GM12891 (cell line): ENCODE measurements around the gene CIRBP. TPM values are rescaled to one million over a fixed set of nuclear protein-coding genes. Genes with fewer than 3 reads are reported as not detected.

Experiments used
- DNase-seq: peaks from one replicate; pipeline ENCODE4 v3.0.0; 2011; ENCODE audit warnings: low spot score; ENCODE audit not compliant: insufficient read length
- FAIRE-seq: peaks from 2 replicates; lab custom pipeline; 2011; peaks lifted over from hg19 to GRCh38; lab: Jason Lieb, UNC
- PAX5 ChIP-seq: IDR thresholded peaks from 2 replicates; pipeline ENCODE4 v1.6.1; 2011; ENCODE audit warnings: low read length, moderate library complexity, mild to moderate bottlenecking; ENCODE audit not compliant: insufficient read depth, severe bottlenecking
- POLR2A ChIP-seq: IDR thresholded peaks from 2 replicates; pipeline ENCODE4 v1.6.1; 2011; ENCODE audit warnings: low read depth, low read length, control low read depth
- POLR2AphosphoS5 ChIP-seq: IDR thresholded peaks from 2 replicates; pipeline ENCODE4 v1.6.1; 2011; ENCODE audit warnings: low read depth, low read length, control low read depth
- POU2F2 ChIP-seq: IDR thresholded peaks from 2 replicates; pipeline ENCODE4 v1.6.1; 2011; ENCODE audit warnings: low read depth, mild to moderate bottlenecking, control low read depth, low read length, moderate library complexity
- SPI1 ChIP-seq: IDR thresholded peaks from 2 replicates; pipeline ENCODE4 v1.6.1; 2011; ENCODE audit warnings: low read depth, low read length, control low read depth
- TAF1 ChIP-seq: IDR thresholded peaks from 2 replicates; pipeline ENCODE4 v1.6.1; 2011; ENCODE audit warnings: low read depth, low read length, control low read depth
- polyA plus RNA-seq: library from polyadenylated mRNA; unstranded; fragments of >200 nt; gene quantifications from one replicate; pipeline ENCODE4 v1.2.1, GENCODE V29; 2012; ENCODE audit warnings: low read depth, missing spikeins, inconsistent platforms; ENCODE audit not compliant: missing spikeins

The CIRBP gene
- 297 TPM for polyA plus RNA-seq

DNA sequence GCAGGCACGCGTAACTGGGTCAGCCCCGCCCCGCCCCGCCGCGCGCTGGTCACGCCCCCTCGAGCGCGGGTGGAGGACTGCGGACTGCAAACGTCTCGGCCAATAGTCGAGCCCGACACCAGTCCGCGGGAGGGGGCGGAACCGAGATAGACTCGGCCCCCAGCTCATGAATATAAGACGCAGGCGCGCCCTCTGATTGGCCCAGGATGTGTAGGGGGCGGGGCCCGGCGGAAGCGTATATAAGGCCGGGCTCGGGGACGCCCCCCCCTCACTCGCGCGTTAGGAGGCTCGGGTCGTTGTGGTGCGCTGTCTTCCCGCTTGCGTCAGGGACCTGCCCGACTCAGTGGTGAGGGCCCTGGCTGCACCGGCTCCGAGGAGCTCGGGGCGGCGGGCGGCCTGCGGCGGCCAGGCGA, at the start of gene CIRBP:
TSS of gene CIRBP (plus strand) at position 268 of the 413 bp plus-strand sequence. CDS start 1,602 bp downstream, outside the sequence.
- peak; percentile 96 for TF ChIP-seq TAF1
- TF ChIP-seq POLR2A, result peak; percentile 98
- TF ChIP-seq POLR2AphosphoS5, result peak; percentile 99
- no peak for TF ChIP-seq SPI1
- TF ChIP-seq PAX5, result peak; percentile 99
- TF ChIP-seq POU2F2, result peak; percentile 93
- FAIRE-seq (no peak), DNase-seq (peak; percentile 97)

- no peak for FAIRE-seq
Measured at GRCh38 chr19:1219786-1220476, 49.2 kb upstream of the CIRBP start.

GRCh38 chr19:1220477-1220930, 48.6 kb upstream of the CIRBP start:
- FAIRE-seq, result no peak
- TF ChIP-seq POLR2A (no peak), POU2F2 (no peak), SPI1 (no peak), POLR2AphosphoS5 (no peak), TAF1 (no peak), PAX5 (no peak)
- no peak for DNase-seq

More at GRCh38 chr19:1219786-1220476, 49.2 kb upstream of the CIRBP start:
- no peak for TF ChIP-seq POLR2AphosphoS5
- TF ChIP-seq PAX5, result no peak
- no peak for TF ChIP-seq POU2F2
- no peak for TF ChIP-seq POLR2A
- no peak for TF ChIP-seq TAF1
- no peak for TF ChIP-seq SPI1
- no peak for DNase-seq

GRCh38 chr19:1220976-1221903, 47.9 kb upstream of the CIRBP start:
- no peak for TF ChIP-seq POLR2AphosphoS5
- TF ChIP-seq TAF1, result no peak
- no peak for TF ChIP-seq SPI1
- TF ChIP-seq POLR2A, result no peak
- TF ChIP-seq POU2F2, result no peak
- no peak for TF ChIP-seq PAX5
- FAIRE-seq (peak; percentile 28), DNase-seq (no peak)

GRCh38 chr19:1221904-1222255, 47.3 kb upstream of the CIRBP start:
- TF ChIP-seq PAX5 (no peak), POLR2AphosphoS5 (no peak), POU2F2 (no peak), TAF1 (no peak), SPI1 (no peak), POLR2A (no peak)
- DNase-seq (no peak), FAIRE-seq (no peak)

GRCh38 chr19:1222394-1222793, 46.7 kb upstream of the CIRBP start:
- FAIRE-seq (no peak), DNase-seq (no peak)
- TF ChIP-seq SPI1 (no peak), POU2F2 (no peak), POLR2AphosphoS5 (no peak), PAX5 (no peak), TAF1 (no peak), POLR2A (no peak)

- TF ChIP-seq POLR2A, result no peak
- no peak for TF ChIP-seq TAF1
- no peak for TF ChIP-seq POU2F2
- TF ChIP-seq POLR2AphosphoS5, result no peak
- no peak for TF ChIP-seq PAX5
- no peak for TF ChIP-seq SPI1
- DNase-seq (peak; percentile 88), FAIRE-seq (peak; percentile 84)
Measured at GRCh38 chr19:1223018-1223855, 45.9 kb upstream of the CIRBP start.

DNA sequence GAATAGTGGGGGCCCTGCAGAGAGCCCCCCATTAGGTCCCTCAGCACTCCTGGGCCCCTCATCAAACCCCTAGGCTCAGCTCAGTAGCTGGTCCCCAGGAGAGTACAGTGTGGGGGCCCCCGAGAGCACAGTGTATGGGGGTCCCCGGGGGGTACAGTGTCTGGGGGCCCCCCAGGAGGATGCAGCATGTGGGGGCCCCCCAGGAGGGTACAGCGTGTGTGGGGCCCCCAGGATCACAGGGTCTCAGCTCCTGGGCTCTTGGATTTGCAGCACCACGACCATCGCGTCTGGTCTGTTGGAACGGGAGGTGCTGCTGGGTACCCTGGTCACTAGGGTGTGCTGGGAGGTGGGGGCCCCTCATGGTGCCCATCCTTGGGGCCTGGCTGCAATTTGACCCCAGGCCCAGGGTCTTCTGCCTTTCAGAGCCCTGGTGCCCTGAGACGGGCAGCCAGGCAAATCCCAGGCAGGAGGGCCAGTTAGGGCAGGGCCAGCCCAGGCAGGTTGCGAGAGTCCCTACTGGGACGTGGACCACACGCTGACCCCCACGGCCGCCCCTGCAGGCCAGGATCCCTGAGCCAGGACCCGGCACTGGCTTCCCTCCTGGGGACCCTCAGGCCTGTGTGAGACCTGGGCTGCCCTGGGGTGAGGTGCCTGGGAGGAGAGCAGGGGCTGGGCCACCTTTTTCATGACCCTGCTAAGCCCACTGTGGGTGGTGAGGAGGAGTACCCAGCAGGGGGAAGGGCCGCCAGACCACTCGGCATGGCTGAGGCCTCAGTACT, 44.9 kb upstream of the CIRBP start:
- no peak for TF ChIP-seq POLR2A
- no peak for TF ChIP-seq PAX5
- no peak for TF ChIP-seq POLR2AphosphoS5
- no peak for TF ChIP-seq SPI1
- no peak for TF ChIP-seq POU2F2
- no peak for TF ChIP-seq TAF1
- DNase-seq (no peak), FAIRE-seq (no peak)
